Measurements from ENCODE around the gene KDM1B.
"Not testable (repeated sequence)": the region's sequence is repeated elsewhere in the genome, so short reads cannot be mapped to it uniquely, and the experiment has no call there.

The KDM1B gene

GRCh38 chr6:18203786-18204185 lies 48.6 kb downstream of the KDM1B start:
- DNase-seq: no peak

GRCh38 chr6:18204691-18205090 lies 49.5 kb downstream of the KDM1B start:
- DNase-seq: no peak

- no peak for DNase-seq
Measured at GRCh38 chr6:18206591-18206990, 51.4 kb downstream of the KDM1B start.

- no peak for DNase-seq
Measured at GRCh38 chr6:18207438-18207837, 52.2 kb downstream of the KDM1B start.

- no peak for DNase-seq
Measured at GRCh38 chr6:18207949-18208348, 52.7 kb downstream of the KDM1B start.

- DNase-seq: not testable (repeated sequence)
Measured at GRCh38 chr6:18208778-18209177, 53.6 kb downstream of the KDM1B start.

GRCh38 chr6:18209539-18210197 lies 54.4 kb downstream of the KDM1B start:
- DNase-seq: no peak

- DNase-seq: no peak
Measured at GRCh38 chr6:18210707-18211106, 55.5 kb downstream of the KDM1B start.

GRCh38 chr6:18211338-18211737 lies 56.1 kb downstream of the KDM1B start:
- DNase-seq: no peak

- no peak for DNase-seq
Measured at GRCh38 chr6:18212231-18212630, 57.0 kb downstream of the KDM1B start.

- DNase-seq: no peak
Measured at GRCh38 chr6:18213439-18213838, 58.2 kb downstream of the KDM1B start.

GRCh38 chr6:18214003-18214402 lies 58.8 kb downstream of the KDM1B start:
- DNase-seq: no peak

- peak; percentile 23 for DNase-seq
Measured at GRCh38 chr6:18215436-18215835, 60.2 kb downstream of the KDM1B start.

GRCh38 chr6:18216411-18216810 lies 61.2 kb downstream of the KDM1B start:
- DNase-seq: no peak

GRCh38 chr6:18218233-18218632 lies 63.0 kb downstream of the KDM1B start:
- DNase-seq: no peak

GRCh38 chr6:18219591-18219990 lies 64.4 kb downstream of the KDM1B start:
- DNase-seq: no peak

GRCh38 chr6:18221288-18221615 lies 66.0 kb downstream of the KDM1B start:
- no peak for DNase-seq

GRCh38 chr6:18226451-18227105 lies 71.4 kb downstream of the KDM1B start:
- not testable (repeated sequence) for DNase-seq

GRCh38 chr6:18227166-18227565 lies 71.9 kb downstream of the KDM1B start:
- not testable (repeated sequence) for DNase-seq

GRCh38 chr6:18228590-18228989 lies 73.4 kb downstream of the KDM1B start:
- not testable (repeated sequence) for DNase-seq

GRCh38 chr6:18231856-18232255 lies 76.6 kb downstream of the KDM1B start:
- DNase-seq: not testable (repeated sequence)

- DNase-seq: not testable (repeated sequence)
Measured at GRCh38 chr6:18233770-18234169, 78.5 kb downstream of the KDM1B start.

GRCh38 chr6:18234564-18234963 lies 79.3 kb downstream of the KDM1B start:
- DNase-seq: no peak

- no peak for DNase-seq
Measured at GRCh38 chr6:18235524-18235923, 80.3 kb downstream of the KDM1B start.

- no peak for DNase-seq
Measured at GRCh38 chr6:18237167-18237566, 81.9 kb downstream of the KDM1B start.

Measured in suppressor macrophage treated with lipopolysaccharide for 4 hours (primary cell).